ENCODE results near the gene ZNF362.

ZNF362 gene

DNA sequence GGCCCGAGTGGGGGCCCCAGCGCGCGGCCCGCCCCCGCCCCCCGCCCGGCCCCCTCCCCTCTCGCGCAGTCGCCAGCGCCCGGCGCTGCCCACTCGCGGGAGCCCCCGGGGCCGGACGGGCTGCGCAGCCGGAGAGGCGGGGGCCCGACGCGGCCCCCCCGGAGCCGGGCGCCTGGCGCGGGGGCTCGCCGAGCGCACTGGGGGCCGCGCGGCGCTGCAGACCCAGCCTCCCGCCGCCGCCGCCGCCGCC lies 146 bp upstream of the ZNF362 start:
- Histone ChIP-seq H3K27me3 (ENCODE audit: control insufficient read depth, low read length) (no peaks in the 10 kb centered on the region), H3K36me3 (ENCODE audit: control insufficient read depth, low read length) (peaks cover 3% of the 10 kb centered on the region; the same call in 1 of the 2 replicates), H3K4me1 (ENCODE audit: control insufficient read depth, low read length) (peaks cover 24% of the 10 kb centered on the region), H3K9me3 (ENCODE audit: control insufficient read depth, insufficient read depth, low read length) (no peaks in the 10 kb centered on the region), H4K20me1 (ENCODE audit: control insufficient read depth, insufficient read depth, low read depth, low read length) (no peaks in the 10 kb centered on the region), H3K4me2 (ENCODE audit: low read length) (no peak overlapping the region; the same call in 1 of the 2 replicates), H3K27ac (ENCODE audit: low read depth, low read length) (no peak overlapping the region), H3K4me3 (ENCODE audit: low read length) (no peak overlapping the region), H3K9me2 (replicated peaks; ENCODE audit: control insufficient read depth, low read length) (no peaks in the 10 kb centered on the region), H3K79me2 (ENCODE audit: control insufficient read depth, low read length) (peaks cover 32% of the 10 kb centered on the region), H3F3A (ENCODE audit: control insufficient read depth, insufficient read depth) (no peaks in the 10 kb centered on the region)
- TF ChIP-seq EZH2phosphoT487 (IDR thresholded peaks at IDR 0.05; ENCODE audit: borderline replicate concordance, low read length): no peak
- TF ChIP-seq, protein P1, sequence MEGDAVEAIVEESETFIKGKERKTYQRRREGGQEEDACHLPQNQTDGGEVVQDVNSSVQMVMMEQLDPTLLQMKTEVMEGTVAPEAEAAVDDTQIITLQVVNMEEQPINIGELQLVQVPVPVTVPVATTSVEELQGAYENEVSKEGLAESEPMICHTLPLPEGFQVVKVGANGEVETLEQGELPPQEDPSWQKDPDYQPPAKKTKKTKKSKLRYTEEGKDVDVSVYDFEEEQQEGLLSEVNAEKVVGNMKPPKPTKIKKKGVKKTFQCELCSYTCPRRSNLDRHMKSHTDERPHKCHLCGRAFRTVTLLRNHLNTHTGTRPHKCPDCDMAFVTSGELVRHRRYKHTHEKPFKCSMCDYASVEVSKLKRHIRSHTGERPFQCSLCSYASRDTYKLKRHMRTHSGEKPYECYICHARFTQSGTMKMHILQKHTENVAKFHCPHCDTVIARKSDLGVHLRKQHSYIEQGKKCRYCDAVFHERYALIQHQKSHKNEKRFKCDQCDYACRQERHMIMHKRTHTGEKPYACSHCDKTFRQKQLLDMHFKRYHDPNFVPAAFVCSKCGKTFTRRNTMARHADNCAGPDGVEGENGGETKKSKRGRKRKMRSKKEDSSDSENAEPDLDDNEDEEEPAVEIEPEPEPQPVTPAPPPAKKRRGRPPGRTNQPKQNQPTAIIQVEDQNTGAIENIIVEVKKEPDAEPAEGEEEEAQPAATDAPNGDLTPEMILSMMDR (IDR thresholded peaks at IDR 0.05; ENCODE audit: low read depth, low read length, poor library complexity, severe bottlenecking): no peak

DNA sequence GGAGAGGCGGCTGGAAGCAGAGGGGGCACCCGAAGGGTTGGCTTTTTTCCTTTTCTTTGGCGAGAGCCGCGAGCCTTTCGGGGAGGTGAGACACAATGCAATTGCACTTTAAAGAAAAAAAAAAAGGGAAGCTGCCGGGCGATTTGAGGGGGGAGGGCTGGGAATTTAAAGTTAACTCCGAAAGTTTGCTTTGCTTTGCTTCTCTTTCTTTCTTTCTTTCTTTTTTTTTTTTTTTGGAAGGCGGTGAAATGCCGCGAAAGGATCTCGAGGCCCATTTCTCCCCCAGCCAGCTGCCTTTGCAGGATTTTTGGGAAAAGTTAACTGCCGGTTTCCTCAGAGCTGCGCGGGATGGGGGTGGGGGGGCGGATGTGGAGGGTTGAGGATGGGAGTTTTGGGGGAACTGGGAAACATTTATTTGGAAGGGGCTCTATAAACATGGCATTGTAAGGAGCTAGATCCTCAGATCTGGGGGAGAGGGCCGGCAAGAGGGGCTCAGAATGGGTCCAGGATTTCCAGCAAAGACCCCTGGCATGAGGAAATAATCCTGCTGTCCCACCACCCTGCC lies 997 bp downstream of the ZNF362 start:
- no peaks in the 10 kb centered on the region for H3F3A ChIP-seq (ENCODE audit: control insufficient read depth, insufficient read depth)
- no peak for TF ChIP-seq EZH2phosphoT487 (IDR thresholded peaks at IDR 0.05; ENCODE audit: borderline replicate concordance, low read length)
- peaks cover 24% of the 10 kb centered on the region for H3K4me1 ChIP-seq (ENCODE audit: control insufficient read depth, low read length)
- H4K20me1 ChIP-seq (ENCODE audit: control insufficient read depth, insufficient read depth, low read depth, low read length): no peaks in the 10 kb centered on the region
- peaks cover 38% of the 10 kb centered on the region for H3K79me2 ChIP-seq (ENCODE audit: control insufficient read depth, low read length)
- no peaks in the 10 kb centered on the region for H3K27me3 ChIP-seq (ENCODE audit: control insufficient read depth, low read length)
- peaks cover 3% of the 10 kb centered on the region; the same call in 1 of the 2 replicates for H3K36me3 ChIP-seq (ENCODE audit: control insufficient read depth, low read length)
- peak overlapping the region; percentile 79 for H3K4me3 ChIP-seq (ENCODE audit: low read length)
- H3K27ac ChIP-seq (ENCODE audit: low read depth, low read length): peak overlapping the region; percentile 77
- peak overlapping the region; percentile 76 for H3K4me2 ChIP-seq (ENCODE audit: low read length)
- H3K9me3 ChIP-seq (ENCODE audit: control insufficient read depth, insufficient read depth, low read length): no peaks in the 10 kb centered on the region
- H3K9me2 ChIP-seq (replicated peaks; ENCODE audit: control insufficient read depth, low read length): no peaks in the 10 kb centered on the region

DNA sequence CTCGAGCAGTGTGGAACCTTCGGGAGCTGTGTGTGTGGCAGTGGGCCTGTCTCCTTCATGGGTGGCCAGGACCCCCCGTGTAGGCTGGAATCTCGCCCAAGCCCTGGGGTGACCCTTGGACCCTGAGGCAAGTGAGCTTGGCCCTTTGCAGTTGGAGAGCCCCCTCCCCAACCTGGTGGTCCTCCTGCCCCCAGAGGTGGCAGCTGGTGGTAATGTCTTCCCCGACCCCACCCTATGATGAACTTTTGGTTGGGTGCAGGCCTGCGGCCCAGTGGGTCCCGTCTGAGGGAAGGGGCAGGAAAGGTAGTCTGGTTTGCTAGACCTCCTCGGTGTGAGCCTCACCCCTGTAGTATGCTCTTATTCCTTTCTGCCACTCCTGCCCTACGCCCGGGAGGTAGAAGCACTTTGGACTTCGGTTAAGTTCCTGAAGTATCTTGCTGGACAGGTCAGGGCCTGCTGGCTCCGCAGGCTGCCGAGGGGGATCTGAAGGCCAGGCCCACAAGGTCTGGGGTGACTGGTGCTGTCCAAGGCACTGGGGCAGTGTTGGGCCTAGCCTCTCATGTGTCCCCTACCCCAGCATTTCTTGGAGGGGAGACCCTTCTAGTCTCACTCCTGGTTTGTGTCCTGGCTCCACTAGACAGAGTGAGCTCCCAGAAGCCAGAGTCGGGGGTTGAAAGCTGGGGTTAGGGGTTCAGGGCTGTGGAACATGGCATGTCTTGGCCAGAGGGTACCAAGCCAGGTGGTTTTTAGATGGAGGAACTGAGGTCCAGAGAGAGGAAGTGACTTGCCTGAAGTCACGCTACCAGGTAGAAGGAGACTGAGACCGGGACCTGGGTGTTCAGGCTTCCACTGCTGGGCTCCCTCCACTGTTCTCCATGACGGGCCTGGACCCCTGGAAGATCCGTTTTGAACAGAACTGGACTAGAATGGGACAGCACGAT lies 1.8 kb downstream of the ZNF362 start:
- no peaks in the 10 kb centered on the region for H4K20me1 ChIP-seq (ENCODE audit: control insufficient read depth, insufficient read depth, low read depth, low read length)
- peaks cover 24% of the 10 kb centered on the region for H3K4me1 ChIP-seq (ENCODE audit: control insufficient read depth, low read length)
- peak overlapping the region; percentile 76 for H3K4me2 ChIP-seq (ENCODE audit: low read length)
- no peaks in the 10 kb centered on the region for H3F3A ChIP-seq (ENCODE audit: control insufficient read depth, insufficient read depth)
- H3K79me2 ChIP-seq (ENCODE audit: control insufficient read depth, low read length): peaks cover 38% of the 10 kb centered on the region
- no peaks in the 10 kb centered on the region for H3K27me3 ChIP-seq (ENCODE audit: control insufficient read depth, low read length)
- H3K9me3 ChIP-seq (ENCODE audit: control insufficient read depth, insufficient read depth, low read length): no peaks in the 10 kb centered on the region
- H3K4me3 ChIP-seq (ENCODE audit: low read length): peak overlapping the region; percentile 79
- peak overlapping the region; percentile 77; the same call in 1 of the 2 replicates for H3K27ac ChIP-seq (ENCODE audit: low read depth, low read length)
- TF ChIP-seq EZH2phosphoT487 (IDR thresholded peaks at IDR 0.05; ENCODE audit: borderline replicate concordance, low read length): no peak
- TF ChIP-seq, protein P1 (IDR thresholded peaks at IDR 0.05; ENCODE audit: low read depth, low read length, poor library complexity, severe bottlenecking): no peak
- no peaks in the 10 kb centered on the region for H3K9me2 ChIP-seq (replicated peaks; ENCODE audit: control insufficient read depth, low read length)
- H3K36me3 ChIP-seq (ENCODE audit: control insufficient read depth, low read length): peaks cover 6% of the 10 kb centered on the region; the same call in 1 of the 2 replicates
